GM18502 (cell line): Measurements from ENCODE around the gene CNGB1.

Experiments used
- ATAC-seq: cut with Tn5 transposase; IDR thresholded peaks from one replicate; pipeline ENCODE4 v1.9.1; 2021; ENCODE audit warnings: mild to moderate bottlenecking; ENCODE audit not compliant: unreplicated experiment, poor library complexity

Gene CNGB1

DNA sequence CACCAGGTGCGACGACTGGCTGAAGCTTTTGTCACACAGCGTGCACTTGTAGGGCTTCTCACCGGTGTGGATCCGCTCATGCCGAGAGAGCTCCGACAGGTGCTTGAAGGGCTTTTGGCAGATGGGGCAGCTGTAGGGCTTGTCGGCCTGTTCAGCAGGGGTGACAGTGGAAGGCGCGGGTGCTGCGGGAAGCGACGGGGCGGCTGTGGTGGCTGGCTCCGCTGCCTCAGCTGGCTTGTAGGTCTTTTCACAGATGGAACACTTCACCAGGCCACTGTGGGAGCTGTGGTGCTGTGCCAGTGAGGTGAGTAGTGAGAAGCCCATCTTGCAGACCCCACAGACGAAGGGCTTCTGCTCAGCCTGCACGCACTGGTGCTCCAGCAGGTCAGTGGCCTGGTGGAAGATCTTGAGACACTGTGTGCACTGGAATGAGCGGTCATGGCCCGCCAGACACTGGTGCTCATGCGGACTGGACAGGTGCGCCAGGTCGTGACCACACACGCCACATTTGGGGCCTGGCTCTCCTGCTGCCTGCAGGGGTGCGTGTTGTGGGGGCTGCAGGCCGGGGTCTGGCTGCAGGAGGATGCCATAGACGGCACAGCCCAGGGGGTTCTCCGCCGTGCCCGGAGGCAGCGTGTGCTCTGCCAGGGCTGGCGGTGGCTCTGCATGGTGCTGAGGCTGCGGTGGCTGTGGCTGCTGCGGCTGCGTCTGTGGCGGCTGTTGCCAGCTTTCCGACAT lies 26.8 kb upstream of the CNGB1 start:
- ATAC-seq: no peak

- no peak for ATAC-seq
Measured at GRCh38 chr16:57997176-57997527, 26.2 kb upstream of the CNGB1 start.

GRCh38 chr16:57996406-57997175 lies 25.7 kb upstream of the CNGB1 start:
- ATAC-seq: no peak

GRCh38 chr16:57995721-57996405 lies 24.9 kb upstream of the CNGB1 start:
- ATAC-seq: no peak

- peak; percentile 63 for ATAC-seq
Measured at GRCh38 chr16:57994778-57995177, 23.9 kb upstream of the CNGB1 start.

- ATAC-seq: no peak
Measured at GRCh38 chr16:57994361-57994760, 23.4 kb upstream of the CNGB1 start.

- no peak for ATAC-seq
Measured at GRCh38 chr16:57993897-57994296, 23.0 kb upstream of the CNGB1 start.

DNA sequence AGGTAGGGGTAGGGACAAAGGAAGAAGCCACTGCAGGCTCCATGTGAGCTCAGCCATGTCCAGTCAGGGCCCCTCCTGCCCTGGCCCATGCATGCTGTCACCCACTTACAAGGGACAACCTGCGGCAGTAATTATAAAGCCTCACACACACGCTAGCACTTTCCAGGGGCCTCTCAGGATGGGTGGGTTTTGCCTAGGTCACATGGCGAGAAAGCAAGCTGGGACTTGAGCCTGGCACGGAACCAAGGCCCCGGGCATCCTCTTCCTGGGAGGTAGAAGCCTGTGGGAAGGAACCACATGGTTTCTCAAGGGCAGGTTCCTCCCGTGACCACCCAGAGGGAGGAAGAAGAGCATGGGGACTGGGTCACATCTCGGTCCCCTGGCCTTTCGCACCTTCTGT lies 22.5 kb upstream of the CNGB1 start:
- ATAC-seq: no peak

DNA sequence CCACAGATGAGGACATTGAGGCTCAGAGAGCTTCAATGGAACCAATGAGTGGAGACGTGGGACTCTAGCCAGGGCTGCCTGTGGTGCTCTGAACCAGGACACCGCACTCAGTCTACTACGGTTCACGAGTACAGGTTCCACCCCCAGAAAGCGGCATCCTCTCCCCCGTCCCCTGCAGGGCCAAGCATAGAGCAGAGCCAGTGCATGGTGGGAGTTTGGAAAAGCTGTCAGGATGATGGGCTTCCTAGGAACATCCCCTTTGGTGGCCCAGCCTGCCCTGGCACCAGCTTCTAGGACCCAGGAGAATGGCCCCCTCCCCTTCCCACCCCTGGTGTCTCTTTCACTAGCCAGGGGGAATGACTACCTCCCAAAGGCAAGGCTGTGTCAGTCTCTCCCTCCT lies 21.2 kb upstream of the CNGB1 start:
- ATAC-seq: no peak

DNA sequence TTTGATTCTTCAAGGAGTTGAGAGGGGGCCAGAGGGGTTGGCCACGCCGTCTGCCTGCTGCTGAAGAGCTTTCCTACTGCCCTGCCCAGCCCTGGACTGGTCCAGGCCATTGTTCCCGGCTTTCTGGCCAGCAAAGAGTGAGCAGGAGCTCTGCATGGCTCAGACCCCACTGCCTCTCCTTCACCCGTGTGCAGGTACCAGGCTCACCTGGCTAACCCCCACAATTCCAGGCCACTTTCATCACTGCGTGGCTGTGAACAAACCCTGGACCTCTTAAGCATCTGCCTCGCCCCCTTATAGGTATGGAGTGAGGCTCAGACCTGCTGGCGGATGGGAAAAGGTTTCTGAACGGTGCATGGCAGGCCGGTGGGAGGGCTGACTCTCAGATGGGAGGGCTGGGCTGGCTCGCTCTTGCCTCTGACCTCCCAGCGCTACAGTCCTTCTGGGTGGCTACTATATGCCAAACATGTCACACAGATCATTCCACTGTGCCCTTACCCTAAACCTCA lies 20.7 kb upstream of the CNGB1 start:
- no peak for ATAC-seq

GRCh38 chr16:57988929-57989328 lies 18.0 kb upstream of the CNGB1 start:
- ATAC-seq: no peak

DNA sequence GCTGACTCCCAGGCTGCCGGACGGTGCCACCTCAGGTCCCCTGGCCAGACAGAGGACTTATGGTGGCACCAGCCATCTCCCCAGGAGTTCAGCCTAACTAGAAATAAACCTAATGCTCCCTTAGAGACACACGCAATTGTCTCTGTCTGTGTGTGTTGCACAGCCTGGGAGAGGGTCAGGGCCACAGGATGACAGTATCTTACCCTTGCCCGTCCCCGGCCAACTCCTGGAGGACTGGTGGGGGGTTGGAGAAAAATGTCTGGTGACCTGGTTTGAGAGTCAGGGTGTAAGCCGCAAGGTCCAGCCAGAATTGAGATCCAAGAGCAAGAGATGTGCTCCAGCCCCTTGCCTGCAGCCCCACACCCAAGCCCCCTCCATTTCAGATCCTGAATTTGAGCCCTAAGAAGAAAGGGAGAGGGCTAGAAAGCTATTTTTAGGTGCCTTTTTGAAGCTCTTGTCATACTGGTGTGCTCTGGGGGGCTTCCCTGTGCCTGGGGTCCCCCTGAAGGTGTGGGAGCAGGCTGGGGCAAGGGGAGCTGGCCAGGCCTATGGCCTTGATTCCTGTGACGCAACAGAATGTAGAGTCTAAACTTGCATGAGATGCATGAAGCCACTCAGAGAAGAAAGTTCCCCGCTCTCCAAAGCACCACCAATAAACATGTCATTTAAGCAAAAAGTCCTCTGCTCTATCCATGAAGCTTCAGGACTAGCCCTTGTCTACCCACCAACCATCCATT lies 16.7 kb upstream of the CNGB1 start:
- ATAC-seq: no peak

GRCh38 chr16:57986196-57986595 lies 15.3 kb upstream of the CNGB1 start:
- no peak for ATAC-seq

DNA sequence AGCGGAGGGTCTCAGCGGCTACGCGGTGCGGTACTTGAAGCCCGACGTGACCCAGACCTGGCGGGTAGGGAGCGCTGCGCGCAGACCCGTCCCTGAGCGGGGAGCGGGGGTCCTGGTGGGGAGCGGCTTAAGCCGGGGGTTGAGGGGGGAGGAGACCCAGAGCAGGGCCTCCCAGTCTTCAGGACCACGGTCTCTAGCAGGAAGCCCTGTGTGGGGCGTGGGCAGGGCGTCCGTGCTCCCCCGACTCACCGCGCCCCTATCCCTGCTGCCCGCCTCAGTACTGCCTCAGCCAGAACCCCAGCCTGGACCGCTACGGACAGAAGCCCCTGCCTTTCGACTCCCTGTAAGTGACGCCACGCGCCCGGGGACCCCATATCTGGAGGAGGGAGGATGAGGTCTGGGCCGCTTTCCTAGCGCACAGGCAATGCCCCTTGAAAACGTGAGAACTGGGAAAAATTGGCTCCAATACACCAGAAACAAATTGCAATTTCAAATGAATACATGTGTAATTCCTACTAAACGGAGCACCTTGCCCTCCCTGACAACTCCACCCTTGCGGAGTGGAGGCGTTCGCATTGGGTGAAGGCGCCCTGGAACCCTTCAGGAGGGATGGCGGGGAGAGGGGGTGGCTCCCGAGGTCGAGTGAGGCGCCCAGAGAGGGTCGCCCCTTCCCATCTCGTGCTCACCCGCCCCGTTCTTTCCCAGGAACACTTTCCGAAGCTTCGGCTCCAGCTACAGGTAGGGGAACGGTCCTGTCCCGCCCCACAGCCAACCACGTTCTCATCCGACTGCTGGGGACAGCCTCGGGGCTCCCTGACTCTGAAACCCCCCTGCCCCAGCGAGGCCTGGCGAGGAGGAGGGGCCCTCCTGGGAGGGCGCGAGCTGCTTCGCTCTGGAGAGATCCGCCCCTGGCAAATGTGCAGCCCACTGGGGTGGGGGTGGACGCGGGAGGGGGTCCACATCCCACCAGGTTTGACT lies 14.6 kb upstream of the CNGB1 start:
- peak; percentile 36 for ATAC-seq

- peak; percentile 87 for ATAC-seq
Measured at GRCh38 chr16:57984443-57985203, 13.7 kb upstream of the CNGB1 start.

GRCh38 chr16:57982385-57982784 lies 11.5 kb upstream of the CNGB1 start:
- ATAC-seq: no peak

DNA sequence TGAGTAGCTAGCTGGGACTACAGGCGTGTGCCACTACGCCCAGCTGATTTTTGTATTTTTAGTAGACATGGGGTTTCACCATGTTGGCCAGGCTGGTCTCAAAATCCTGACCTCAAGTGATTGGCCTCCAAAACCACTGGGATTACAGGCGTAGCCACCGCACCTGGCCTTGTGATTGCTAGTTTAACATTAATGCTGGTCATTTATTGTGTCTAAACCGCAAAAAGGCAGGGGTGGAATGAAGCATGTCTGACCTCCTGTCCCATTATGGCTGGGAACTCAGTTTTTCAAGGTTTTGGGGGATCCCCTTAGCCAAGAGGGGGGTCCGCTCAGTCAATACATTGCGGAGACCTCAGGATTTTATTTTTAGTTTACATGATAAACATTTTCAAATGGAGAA lies 10.7 kb upstream of the CNGB1 start:
- ATAC-seq: no peak

GRCh38 chr16:57979006-57979585 lies 8.2 kb upstream of the CNGB1 start:
- no peak for ATAC-seq
